ENCODE measurements around the gene SNAPIN. TPM values are rescaled to one million over a fixed set of nuclear protein-coding genes. Genes with fewer than 3 reads are reported as not detected.

SNAPIN gene
- total RNA-seq, 2 donors from 2014 or later, result 23.5 to 25.5 TPM

- H3K9me3 ChIP-seq (ENCODE audit: control insufficient read depth, low read length), result no peaks in the 10 kb centered on the region
- peaks cover 25% of the 10 kb centered on the region for H3K36me3 Mint-ChIP-seq (ENCODE audit: low read depth)
- peak overlapping the region; percentile 97 for H3K4me3 ChIP-seq (ENCODE audit: low read length)
- H3K9ac ChIP-seq (ENCODE audit: extremely low read depth, low read length, poor library complexity, severe bottlenecking), result no peak overlapping the region
- H3K4me1 ChIP-seq (ENCODE audit: control insufficient read depth, insufficient read depth, low read length), result peaks cover 3% of the 10 kb centered on the region
- DNase-seq, result no peak
- H3K36me3 ChIP-seq (ENCODE audit: control insufficient read depth, insufficient read depth, low read length), result peaks cover 40% of the 10 kb centered on the region
- peaks cover 2% of the 10 kb centered on the region for H3K27me3 Mint-ChIP-seq (ENCODE audit: insufficient read depth)
- H3K27ac Mint-ChIP-seq, result peak overlapping the region; percentile 84
- H3K27me3 ChIP-seq (ENCODE audit: control insufficient read depth, insufficient read depth, low read length, poor library complexity, severe bottlenecking), result no peaks in the 10 kb centered on the region
- no peak for TF ChIP-seq CTCF (conservative IDR thresholded peaks at IDR 0.05)
- 78 to 100% methylated on average over 2 to 6 of the region's 6 CpGs for WGBS, 2 experiments (ENCODE audit: insufficient coverage in 1 of 2, insufficient read length in 1 of 2)
- no peaks in the 10 kb centered on the region for H3K9me3 Mint-ChIP-seq
- peak overlapping the region; percentile 79 for H3K4me3 Mint-ChIP-seq
- peaks cover 50% of the 10 kb centered on the region for H3K4me1 Mint-ChIP-seq
- H3K27ac ChIP-seq (ENCODE audit: low read depth, low read length), result no peak overlapping the region
Observed at GRCh38 chr1:153609585-153609907, 49.0 kb upstream of the SNAPIN start.

DNA sequence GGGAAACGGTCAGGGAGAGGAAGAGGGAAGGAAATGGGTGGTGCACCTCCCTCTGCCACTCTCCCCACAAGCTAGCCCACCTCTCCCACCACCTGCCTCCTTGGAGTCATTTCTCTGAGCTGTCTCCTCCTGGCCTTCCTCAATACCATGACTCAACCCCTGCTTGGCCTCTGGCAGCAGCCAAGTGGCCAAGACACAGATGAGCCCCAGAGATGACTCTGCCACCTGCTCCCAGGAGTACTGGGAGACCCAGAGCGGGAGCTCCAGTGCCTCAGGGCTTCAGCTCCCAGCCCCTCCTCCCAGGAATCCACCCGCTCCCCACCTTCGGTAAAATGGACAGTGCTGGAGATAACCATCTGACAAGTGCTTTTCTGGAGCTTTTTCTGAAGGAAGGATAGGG, 48.2 kb upstream of the SNAPIN start:
- H3K9ac ChIP-seq (ENCODE audit: extremely low read depth, low read length, poor library complexity, severe bottlenecking), result no peak overlapping the region
- peaks cover 20% of the 10 kb centered on the region for H3K36me3 Mint-ChIP-seq (ENCODE audit: low read depth)
- peaks cover 3% of the 10 kb centered on the region for H3K4me1 ChIP-seq (ENCODE audit: control insufficient read depth, insufficient read depth, low read length)
- H3K4me1 Mint-ChIP-seq, result peaks cover 50% of the 10 kb centered on the region
- H3K36me3 ChIP-seq (ENCODE audit: control insufficient read depth, insufficient read depth, low read length), result peaks cover 34% of the 10 kb centered on the region
- peak overlapping the region; percentile 79 for H3K4me3 Mint-ChIP-seq
- H3K27ac ChIP-seq (ENCODE audit: low read depth, low read length), result no peak overlapping the region
- H3K9me3 Mint-ChIP-seq, result no peaks in the 10 kb centered on the region
- H3K4me3 ChIP-seq (ENCODE audit: low read length), result peak overlapping the region; percentile 97
- peak overlapping the region; percentile 48 for H3K27ac Mint-ChIP-seq
- H3K9me3 ChIP-seq (ENCODE audit: control insufficient read depth, low read length), result no peaks in the 10 kb centered on the region
- WGBS, 2 experiments (ENCODE audit: insufficient coverage in 1 of 2, insufficient read length in 1 of 2), result 60 to 66% methylated on average over 1 to 4 of the region's 4 CpGs
- no peaks in the 10 kb centered on the region for H3K27me3 ChIP-seq (ENCODE audit: control insufficient read depth, insufficient read depth, low read length, poor library complexity, severe bottlenecking)
- no peak for DNase-seq
- peaks cover 2% of the 10 kb centered on the region for H3K27me3 Mint-ChIP-seq (ENCODE audit: insufficient read depth)
- TF ChIP-seq CTCF (conservative IDR thresholded peaks at IDR 0.05), result no peak

DNA sequence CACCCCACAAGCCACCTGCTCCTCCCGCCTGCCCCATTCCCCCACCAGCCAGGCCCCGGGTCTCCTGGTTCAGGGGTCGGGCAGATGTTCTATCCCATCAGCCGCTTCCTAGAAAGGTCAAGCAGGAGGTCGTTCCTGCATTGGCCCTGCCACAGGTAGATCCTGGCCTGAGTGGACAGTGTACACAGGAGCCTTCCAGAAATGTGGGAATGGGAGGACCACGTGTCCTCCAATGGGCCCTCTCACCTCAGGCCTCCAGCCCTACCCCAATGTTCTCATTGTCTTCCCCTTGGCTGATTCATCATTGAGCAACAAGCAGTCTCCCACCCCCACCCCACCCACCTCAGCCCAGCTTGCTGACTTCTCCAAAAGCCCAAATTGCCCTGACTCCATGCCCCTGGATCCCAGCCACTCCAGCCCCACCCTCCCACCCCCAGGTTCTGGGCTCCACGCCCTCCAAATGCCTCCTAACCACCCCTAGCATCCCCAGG, 47.6 kb upstream of the SNAPIN start:
- 83 to 90% methylated on average over 1 to 7 of the region's 7 CpGs for WGBS, 2 experiments (ENCODE audit: insufficient coverage in 1 of 2, insufficient read length in 1 of 2)
- Mint-ChIP-seq H3K27ac (no peak overlapping the region), H3K4me1 (peaks cover 54% of the 10 kb centered on the region), H3K27me3 (ENCODE audit: insufficient read depth) (peaks cover 2% of the 10 kb centered on the region), H3K4me3 (peak overlapping the region; percentile 79), H3K36me3 (ENCODE audit: low read depth) (peaks cover 19% of the 10 kb centered on the region), H3K9me3 (no peaks in the 10 kb centered on the region)
- peak overlapping the region; percentile 97 for H3K4me3 ChIP-seq (ENCODE audit: low read length)
- no peak for TF ChIP-seq CTCF (conservative IDR thresholded peaks at IDR 0.05)
- peaks cover 3% of the 10 kb centered on the region for H3K4me1 ChIP-seq (ENCODE audit: control insufficient read depth, insufficient read depth, low read length)
- DNase-seq, result no peak
- no peak overlapping the region for H3K27ac ChIP-seq (ENCODE audit: low read depth, low read length)
- H3K27me3 ChIP-seq (ENCODE audit: control insufficient read depth, insufficient read depth, low read length, poor library complexity, severe bottlenecking), result no peaks in the 10 kb centered on the region
- no peaks in the 10 kb centered on the region for H3K9me3 ChIP-seq (ENCODE audit: control insufficient read depth, low read length)
- peaks cover 30% of the 10 kb centered on the region for H3K36me3 ChIP-seq (ENCODE audit: control insufficient read depth, insufficient read depth, low read length)
- H3K9ac ChIP-seq (ENCODE audit: extremely low read depth, low read length, poor library complexity, severe bottlenecking), result no peak overlapping the region
